CD1c-positive myeloid dendritic cell (primary cell): Measurements from ENCODE around the gene GEMIN8.

Experiments
- DNase-seq: peaks from one replicate; pipeline ENCODE4 v3.0.0-alpha.2; 2016; ENCODE audit errors: extremely low spot score

GEMIN8 gene

DNA sequence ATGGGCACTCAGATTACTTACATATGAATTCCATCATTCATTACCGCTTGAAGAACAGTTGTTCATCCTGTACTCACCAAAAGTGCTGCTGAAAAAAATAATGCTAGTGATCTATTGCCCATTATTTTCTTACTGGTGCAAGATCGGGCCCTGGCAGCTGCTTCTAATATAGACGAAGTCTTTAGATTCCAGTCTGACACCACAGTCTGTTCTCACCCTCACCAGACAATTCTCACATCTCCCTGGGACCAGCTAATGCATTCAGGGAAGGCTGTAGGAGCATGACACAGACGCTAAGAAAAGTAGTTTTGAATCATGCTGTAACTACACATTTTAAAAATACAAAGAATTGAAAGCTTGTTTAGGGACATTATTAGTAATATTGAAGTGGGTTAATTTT lies 13.8 kb downstream of the GEMIN8 start:
- DNase-seq: no peak

DNA sequence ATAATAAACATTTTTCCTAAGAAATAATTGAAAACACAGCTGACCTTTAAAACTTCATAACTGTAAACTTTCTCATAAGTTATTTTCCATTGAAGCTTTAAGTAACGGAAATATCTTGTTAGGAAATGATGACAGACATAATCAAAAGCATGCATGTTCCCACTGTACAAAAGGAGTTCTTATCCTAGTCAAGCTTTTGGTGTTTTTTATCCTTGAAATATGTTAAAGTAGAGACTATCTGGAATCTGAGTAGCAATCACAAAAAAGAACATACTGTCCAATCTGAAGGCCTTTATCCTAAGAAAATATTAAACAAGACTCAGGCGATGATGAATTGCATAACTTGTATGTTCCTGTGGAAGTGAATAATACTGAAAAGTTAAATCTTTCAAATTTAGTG lies 14.4 kb downstream of the GEMIN8 start:
- no peak for DNase-seq

GRCh38 chrX:14014526-14014925 lies 15.2 kb downstream of the GEMIN8 start:
- DNase-seq: no peak

DNA sequence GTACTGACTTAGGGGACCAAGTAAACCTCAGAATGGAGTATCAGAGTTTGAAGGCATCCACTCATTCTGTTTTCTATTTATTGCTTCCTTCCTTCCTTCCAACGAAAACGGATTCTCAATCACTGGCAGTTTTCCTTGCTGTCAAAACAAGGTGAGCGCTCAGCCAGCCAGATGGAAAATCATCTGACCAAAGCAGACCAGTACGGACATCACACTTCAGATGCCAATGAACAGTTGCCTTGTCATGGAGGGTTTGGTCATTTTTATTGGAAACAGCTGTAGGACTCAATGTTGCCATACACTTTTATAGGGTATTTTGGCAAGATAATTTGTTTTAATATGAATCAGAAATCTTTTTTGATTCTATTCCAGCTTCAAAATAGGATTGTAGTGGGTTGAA lies 16.6 kb downstream of the GEMIN8 start:
- no peak for DNase-seq

- no peak for DNase-seq
Measured at GRCh38 chrX:14010566-14010965, 19.1 kb downstream of the GEMIN8 start.

GRCh38 chrX:14006540-14006939 lies 23.2 kb downstream of the GEMIN8 start:
- DNase-seq: no peak

- DNase-seq: no peak
Measured at GRCh38 chrX:14003876-14004425, 25.7 kb downstream of the GEMIN8 start.

DNA sequence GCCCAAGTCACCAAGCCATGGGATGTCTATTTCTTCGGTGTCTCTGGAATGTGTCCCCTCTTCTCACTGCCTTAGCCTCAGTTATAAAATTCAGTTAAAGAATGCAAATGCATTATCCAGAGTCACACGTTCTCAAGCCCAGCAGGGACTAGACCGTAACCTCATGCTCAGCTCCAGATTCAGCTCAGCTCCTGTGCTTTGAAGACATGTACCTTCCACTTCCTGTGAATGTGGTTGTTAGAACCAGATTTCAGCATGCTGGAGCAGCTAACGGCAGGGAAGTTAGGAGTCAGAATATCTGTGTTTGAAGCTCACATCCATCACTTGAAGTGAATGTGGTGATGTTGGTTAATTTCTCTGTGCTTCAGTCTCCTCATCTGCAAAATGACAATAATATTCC lies 26.7 kb downstream of the GEMIN8 start:
- DNase-seq: no peak

DNA sequence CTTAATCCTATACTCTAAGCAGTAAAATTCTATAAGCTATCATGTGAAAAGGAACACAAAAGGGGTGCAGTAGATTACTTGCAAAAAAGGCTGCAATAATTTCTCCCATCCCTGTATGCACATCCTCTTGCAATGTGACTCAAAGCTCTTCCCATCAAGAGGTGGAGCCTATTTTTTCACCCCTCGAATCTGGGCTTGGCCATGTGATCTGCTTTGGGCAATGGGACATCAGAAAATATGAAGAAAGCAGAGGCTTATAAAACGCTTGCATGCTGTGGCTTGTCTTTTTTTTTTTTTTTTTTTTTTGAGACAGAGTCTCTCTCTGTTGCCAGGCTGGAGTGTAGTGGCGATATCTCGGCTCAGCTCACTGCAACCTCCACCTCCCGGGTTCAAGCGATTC lies 33.0 kb downstream of the GEMIN8 start:
- no peak for DNase-seq

- DNase-seq: no peak
Measured at GRCh38 chrX:13994536-13995080, 35.1 kb downstream of the GEMIN8 start.

DNA sequence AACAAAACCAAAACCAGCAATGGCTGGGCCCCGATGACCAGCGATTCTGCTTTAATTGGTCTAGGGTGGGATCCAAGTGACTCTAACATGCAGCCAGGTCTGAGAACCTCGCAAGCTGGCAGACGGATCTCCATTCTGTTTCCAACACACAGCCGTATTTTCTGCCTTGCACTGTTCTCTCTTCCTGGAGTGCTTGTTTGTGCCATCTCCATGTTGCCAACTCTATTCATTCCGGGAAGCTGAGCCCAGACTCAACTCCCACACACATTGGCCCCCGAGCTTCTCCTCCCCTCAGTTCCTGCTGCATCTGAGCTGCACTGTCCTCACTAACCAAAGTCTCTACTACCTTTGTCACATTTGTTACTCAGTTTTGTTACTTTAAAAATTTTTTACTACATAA lies 35.6 kb downstream of the GEMIN8 start:
- DNase-seq: no peak

DNA sequence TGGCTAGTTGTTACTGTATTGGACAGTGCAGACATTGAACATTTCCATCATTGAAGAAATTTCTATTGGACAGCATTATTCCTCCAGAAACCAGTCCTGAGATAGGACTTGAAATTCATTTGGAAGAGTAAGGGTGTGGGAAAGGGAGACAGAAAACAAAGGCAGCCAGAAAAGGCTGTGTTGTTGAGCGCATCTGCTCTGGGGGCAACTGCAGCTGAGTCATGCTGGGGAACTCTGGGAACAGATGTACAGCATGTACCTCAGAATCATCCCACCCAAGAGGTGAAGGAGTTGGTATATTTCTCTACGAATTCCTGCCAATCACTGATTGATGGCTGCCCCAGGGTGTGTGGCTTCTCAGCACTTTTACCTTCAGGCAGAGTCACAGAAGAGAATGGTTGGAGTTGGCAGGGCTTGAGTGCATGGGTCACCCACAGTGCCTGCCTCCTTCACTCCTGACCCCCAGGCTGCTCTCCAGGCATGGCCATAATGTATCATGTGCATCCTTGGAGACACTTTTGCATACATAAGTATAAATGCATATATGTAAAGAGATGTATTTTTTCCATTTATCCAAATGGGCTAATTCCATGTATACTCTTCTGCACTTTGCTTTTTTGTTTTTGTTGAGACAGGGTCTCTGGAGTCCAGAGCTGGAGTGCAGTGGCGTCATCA lies 39.4 kb downstream of the GEMIN8 start:
- no peak for DNase-seq

- DNase-seq: no peak
Measured at GRCh38 chrX:13985697-13986435, 43.8 kb downstream of the GEMIN8 start.

GRCh38 chrX:13983734-13984133 lies 46.0 kb downstream of the GEMIN8 start:
- peak; percentile 41 for DNase-seq

DNA sequence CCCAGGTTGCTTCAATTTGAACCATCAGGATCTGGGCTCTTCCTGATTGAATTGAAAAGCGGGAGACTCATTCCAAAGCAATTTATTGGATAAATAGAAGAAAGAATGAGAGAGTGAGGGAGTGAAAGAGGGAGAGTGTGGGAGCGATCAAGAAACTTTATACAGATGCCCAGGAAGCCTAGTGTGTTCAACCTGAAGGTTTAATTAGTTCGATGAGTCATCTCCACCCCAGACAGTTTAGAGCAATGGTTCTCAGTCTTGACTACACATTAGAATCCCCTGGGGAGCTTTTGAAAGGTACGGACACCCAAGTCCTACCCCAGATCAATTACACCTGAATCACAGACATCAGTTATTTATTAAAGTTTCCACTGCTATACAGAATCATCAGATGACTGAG lies 61.5 kb downstream of the GEMIN8 start:
- no peak for DNase-seq

DNA sequence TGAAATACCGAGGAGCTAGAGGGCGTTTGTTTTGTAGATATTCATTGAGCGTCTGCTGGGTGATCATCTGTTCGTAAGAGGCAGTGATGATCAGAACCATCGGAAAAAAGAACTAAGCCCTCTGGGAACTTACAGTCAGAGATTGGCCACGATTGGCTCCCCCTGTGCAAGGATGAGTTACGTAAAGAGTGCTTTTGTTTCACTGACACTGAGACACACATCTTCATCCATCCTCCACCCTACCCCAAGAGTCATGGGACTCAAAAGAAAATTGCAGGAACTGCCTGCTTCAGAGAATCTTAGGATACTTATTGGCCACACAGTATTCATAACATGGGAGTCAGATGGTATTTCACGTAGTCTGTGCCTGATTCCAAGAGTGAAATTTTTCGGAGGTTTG lies 62.1 kb downstream of the GEMIN8 start:
- no peak for DNase-seq

DNA sequence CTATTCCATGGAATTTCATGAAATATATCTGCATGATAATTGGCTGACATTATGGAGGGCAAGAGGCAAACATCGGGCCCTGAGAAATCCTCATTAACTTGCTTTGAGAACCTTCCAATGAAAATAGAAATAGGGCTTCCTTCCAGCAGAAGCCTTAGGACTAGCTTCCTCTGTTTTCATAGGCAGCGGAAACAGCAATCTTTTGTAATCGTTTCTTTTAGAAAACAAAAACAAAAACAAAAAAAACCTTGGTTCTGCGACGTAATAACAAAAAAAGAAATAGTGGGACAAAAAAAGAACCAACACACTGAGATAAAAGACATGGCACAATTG lies 62.9 kb downstream of the GEMIN8 start:
- DNase-seq: no peak

- DNase-seq: no peak
Measured at GRCh38 chrX:13966071-13966792, 63.5 kb downstream of the GEMIN8 start.

DNA sequence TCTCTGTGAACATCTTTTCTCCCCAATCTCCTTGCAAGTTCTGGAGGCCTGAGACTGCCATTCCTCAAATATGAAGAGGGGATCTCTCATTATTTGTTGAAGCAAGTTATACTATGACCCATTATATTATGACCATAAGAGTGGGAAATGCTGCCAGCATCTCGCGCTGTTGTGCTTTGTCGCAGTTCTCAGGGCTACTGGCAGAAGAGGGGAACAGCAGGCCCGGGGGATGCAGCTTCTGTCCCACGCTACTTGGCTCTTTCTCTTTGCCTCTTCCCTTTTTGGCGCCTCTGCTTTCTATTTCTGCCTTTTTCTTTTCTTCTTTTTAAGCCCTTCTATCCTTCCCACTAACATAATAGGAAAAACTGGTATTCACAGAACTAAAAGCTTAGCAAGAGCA lies 64.2 kb downstream of the GEMIN8 start:
- no peak for DNase-seq

GRCh38 chrX:13956998-13957397 lies 72.7 kb downstream of the GEMIN8 start:
- no peak for DNase-seq
